Epithelial cell of esophagus (primary cell): Measurements from ENCODE around the gene ZFAND6.

Experiments used
- DNase-seq: peaks from one replicate; pipeline ENCODE4 v3.0.0; 2010; ENCODE audit warnings: low read depth
- H3K4me3 ChIP-seq: 2 replicates; pipeline ENCODE4 v1.5.1; 2011; ENCODE audit warnings: mild to moderate bottlenecking, low read length, control low read depth
- CTCF ChIP-seq: IDR thresholded peaks from 2 replicates; pipeline ENCODE4 v1.5.1; 2011; ENCODE audit warnings: low read depth, mild to moderate bottlenecking, low read length, control low read depth, inconsistent platforms; ENCODE audit not compliant: insufficient read depth; ENCODE audit errors: missing control alignments

The ZFAND6 gene

GRCh38 chr15:80186066-80186465 is 126.6 kb downstream of the ZFAND6 start:
- H3K4me3 ChIP-seq: no peak overlapping the region
- TF ChIP-seq CTCF: no peak
- no peak for DNase-seq

GRCh38 chr15:80186597-80186996 is 127.1 kb downstream of the ZFAND6 start:
- TF ChIP-seq CTCF: no peak
- H3K4me3 ChIP-seq: no peak overlapping the region
- no peak for DNase-seq
